Ovary (tissue), 3 donors: ENCODE data around the gene STRN.

ENCODE experiments used
- POLR2A ChIP-seq: fragments of 450-650 bp; IDR thresholded peaks from one replicate; pipeline ENCODE4 v1.6.1; 2017; ENCODE audit warnings: antibody characterized with exemption, mild to moderate bottlenecking, moderate library complexity
- TF ChIP-seq, protein P1 (sequence below), 3 donors: fragments of 450-650 bp in 2 of 3; fragments of 200-600 bp in 1 of 3; IDR thresholded peaks; one replicate each; pipeline versions ENCODE4 v1.5.1 to v1.8.0; 2016 to 2022; ENCODE audit warnings: antibody characterized with exemption in 3 of 3, mild to moderate bottlenecking in 1 of 3
- donor health status: DM: no; HTN: no; CAD: no.

- TF ChIP-seq POLR2A = no peak
- TF ChIP-seq, protein P1, sequence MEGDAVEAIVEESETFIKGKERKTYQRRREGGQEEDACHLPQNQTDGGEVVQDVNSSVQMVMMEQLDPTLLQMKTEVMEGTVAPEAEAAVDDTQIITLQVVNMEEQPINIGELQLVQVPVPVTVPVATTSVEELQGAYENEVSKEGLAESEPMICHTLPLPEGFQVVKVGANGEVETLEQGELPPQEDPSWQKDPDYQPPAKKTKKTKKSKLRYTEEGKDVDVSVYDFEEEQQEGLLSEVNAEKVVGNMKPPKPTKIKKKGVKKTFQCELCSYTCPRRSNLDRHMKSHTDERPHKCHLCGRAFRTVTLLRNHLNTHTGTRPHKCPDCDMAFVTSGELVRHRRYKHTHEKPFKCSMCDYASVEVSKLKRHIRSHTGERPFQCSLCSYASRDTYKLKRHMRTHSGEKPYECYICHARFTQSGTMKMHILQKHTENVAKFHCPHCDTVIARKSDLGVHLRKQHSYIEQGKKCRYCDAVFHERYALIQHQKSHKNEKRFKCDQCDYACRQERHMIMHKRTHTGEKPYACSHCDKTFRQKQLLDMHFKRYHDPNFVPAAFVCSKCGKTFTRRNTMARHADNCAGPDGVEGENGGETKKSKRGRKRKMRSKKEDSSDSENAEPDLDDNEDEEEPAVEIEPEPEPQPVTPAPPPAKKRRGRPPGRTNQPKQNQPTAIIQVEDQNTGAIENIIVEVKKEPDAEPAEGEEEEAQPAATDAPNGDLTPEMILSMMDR (IDR thresholded peaks at IDR 0.05) = no peak
These were observed 16.1 kb upstream of the STRN start for GRCh38 chr2:36982467-36982866.
